Heart left ventricle (tissue), 11 donors: Measurements from ENCODE around the gene STK33. TPM values are rescaled to one million over a fixed set of nuclear protein-coding genes. Genes with fewer than 3 reads are reported as not detected.

Experiments
- polyA plus RNA-seq, 2 donors: library from polyadenylated mRNA; stranded (reverse); fragments of 200-250 nt; gene quantifications; one replicate each; pipeline ENCODE4 v1.2.3, GENCODE V29; 2013
- total RNA-seq, 9 donors: library from RNA; depleted of rRNA in 2 of 9; stranded (reverse); fragments of >200 nt in 2 of 9; fragmentation: NEBNext Ultra II Directional in 3 of 9; extraction: Animal tissue kit (Norgen Biotek cat#: 25700) in 3 of 9; gene quantifications; one replicate each; pipeline versions ENCODE4 v1.1.0 to v1.2.4, GENCODE V29; 2016 to 2023
- donor health status: ischemic (EF 13 %, LVEDD 7.1; RV severe dilation, severe dysfunction).
- donor health status: healthy with polysubstance abuse.
- donor health status: DM: no; HTN: yes; CAD: no.
- donor health status: DM: no; HTN: no; CAD: no.
- donor health status: ischemic (EF 25% LVEDD 5.7; RV mildly dilated, moderate dysfunction).
- donor health status: healthy.
- donor health status: DM: yes; HTN: yes; CAD: no.
- donor health status: PGD.
- donor health status: nonischemic (EF 23%, LVEDD 6.1; RV moderate dilation, normal function).

Gene STK33
- total and polyA plus RNA-seq, 11 donors, result 9.9 to 41.5 (median 25.3) TPM

Other genes with a start within 250 kb of the STK33 start
- 10 to 100 TPM in 1 of 9 donors, 1 to 10 TPM in 7, under 1 TPM in 1; 0.71 to 10.1 (median 4.1) TPM for gene TRIM66, start 88.4 kb upstream of the STK33 start, total RNA-seq
- 1 to 10 TPM in 1 of 2 donors, under 1 TPM in 1; 0.72 to 2.6 TPM for gene TRIM66, start 88.4 kb upstream of the STK33 start, polyA plus RNA-seq
- 100 to 1,000 TPM; 299 to 597 (median 438) TPM for gene RPL27A, start 88.6 kb upstream of the STK33 start, total RNA-seq
- 1,000 to 10,000 TPM; 1,719 to 2,980 TPM for gene RPL27A, start 88.6 kb upstream of the STK33 start, polyA plus RNA-seq